ENCODE data around the gene LEF1. TPM values are rescaled to one million over a fixed set of nuclear protein-coding genes. Genes with fewer than 3 reads are reported as not detected.

Gene LEF1
- total RNA-seq, 1 experiment from 2014 or later = 2.0 TPM

DNA sequence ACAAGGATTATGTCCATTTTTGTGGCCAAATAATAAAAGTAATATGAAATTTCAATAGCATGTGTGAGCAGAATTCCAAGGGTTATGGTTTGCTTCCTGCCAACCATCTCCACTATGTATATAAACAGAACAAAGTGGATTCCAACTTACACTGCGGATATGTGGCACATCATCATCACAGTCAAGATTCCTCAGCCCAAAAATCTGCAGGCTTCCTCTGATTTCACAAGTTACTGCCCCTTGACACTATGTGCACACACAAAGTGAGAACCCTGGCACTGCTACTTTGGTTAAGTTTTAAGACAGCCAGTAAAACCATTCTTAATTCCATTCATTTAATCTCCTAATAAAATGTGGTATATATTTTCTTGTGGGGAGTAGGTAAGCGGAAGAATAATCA is 76.4 kb downstream of the LEF1 start:
- TF ChIP-seq, protein P1, sequence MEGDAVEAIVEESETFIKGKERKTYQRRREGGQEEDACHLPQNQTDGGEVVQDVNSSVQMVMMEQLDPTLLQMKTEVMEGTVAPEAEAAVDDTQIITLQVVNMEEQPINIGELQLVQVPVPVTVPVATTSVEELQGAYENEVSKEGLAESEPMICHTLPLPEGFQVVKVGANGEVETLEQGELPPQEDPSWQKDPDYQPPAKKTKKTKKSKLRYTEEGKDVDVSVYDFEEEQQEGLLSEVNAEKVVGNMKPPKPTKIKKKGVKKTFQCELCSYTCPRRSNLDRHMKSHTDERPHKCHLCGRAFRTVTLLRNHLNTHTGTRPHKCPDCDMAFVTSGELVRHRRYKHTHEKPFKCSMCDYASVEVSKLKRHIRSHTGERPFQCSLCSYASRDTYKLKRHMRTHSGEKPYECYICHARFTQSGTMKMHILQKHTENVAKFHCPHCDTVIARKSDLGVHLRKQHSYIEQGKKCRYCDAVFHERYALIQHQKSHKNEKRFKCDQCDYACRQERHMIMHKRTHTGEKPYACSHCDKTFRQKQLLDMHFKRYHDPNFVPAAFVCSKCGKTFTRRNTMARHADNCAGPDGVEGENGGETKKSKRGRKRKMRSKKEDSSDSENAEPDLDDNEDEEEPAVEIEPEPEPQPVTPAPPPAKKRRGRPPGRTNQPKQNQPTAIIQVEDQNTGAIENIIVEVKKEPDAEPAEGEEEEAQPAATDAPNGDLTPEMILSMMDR (IDR thresholded peaks at IDR 0.05; ENCODE audit: unreplicated experiment) = no peak
- no peaks in the 10 kb centered on the region for H3K9me3 Mint-ChIP-seq (ENCODE audit: unreplicated experiment)
- H3K4me3 Mint-ChIP-seq (ENCODE audit: unreplicated experiment) = no peak overlapping the region
- no peaks in the 10 kb centered on the region for H3K36me3 Mint-ChIP-seq (ENCODE audit: insufficient read depth, unreplicated experiment)
- ChIA-PET POLR2A (no interaction called here), CTCF (no interaction called here)
- H3K27me3 Mint-ChIP-seq (ENCODE audit: insufficient read depth, unreplicated experiment) = peaks cover 11% of the 10 kb centered on the region
- DNase-seq (ENCODE audit: unreplicated experiment) = no peak
- intact Hi-C loops (cut with micrococcal nuclease) = no loop called here
- BruUV-seq (replicated peaks) = no TSS peak
- no peaks in the 10 kb centered on the region for H3K4me1 Mint-ChIP-seq (ENCODE audit: insufficient read depth, unreplicated experiment)
- no peak overlapping the region for H3K27ac Mint-ChIP-seq (ENCODE audit: low read depth, unreplicated experiment)

DNA sequence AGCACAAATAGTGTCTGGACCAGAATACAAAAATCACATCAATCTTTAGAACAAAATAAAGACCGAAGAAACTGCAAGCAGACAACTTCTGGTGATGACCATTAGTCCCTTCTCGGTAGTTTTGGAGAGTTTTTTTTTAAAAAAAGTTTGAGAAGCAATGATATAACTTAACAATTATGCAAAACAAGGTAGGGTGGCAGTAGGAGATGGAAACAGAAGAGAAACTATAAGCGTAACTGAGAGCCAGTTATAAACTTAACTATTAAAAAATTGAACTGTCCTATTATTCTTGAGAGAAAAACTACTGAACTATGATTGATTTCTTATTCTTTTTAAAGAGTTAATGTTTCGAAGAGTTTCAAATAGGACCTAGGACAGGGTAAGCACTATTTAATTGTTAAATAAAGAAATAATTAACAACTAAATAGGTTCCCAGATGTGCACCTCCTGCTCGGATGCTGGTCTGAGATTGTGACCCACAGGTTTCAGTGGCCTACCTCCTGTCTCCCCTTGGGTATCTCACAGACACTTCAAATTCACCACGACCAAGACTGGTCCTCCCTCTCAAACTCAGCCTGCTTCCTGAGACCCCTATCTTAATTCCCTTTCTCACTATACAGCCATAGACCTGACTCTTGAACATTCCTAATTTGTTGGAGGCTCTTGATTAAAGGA is 81.3 kb downstream of the LEF1 start:
- ChIA-PET POLR2A (no interaction called here), CTCF (interaction anchor here (2.1 kb wide), 1 partner anchor 485 kb away, joined by 10 read pairs; no protein-coding TSS in a partner anchor)
- no peak overlapping the region for H3K4me3 Mint-ChIP-seq (ENCODE audit: unreplicated experiment)
- no peaks in the 10 kb centered on the region for H3K4me1 Mint-ChIP-seq (ENCODE audit: insufficient read depth, unreplicated experiment)
- intact Hi-C loops (cut with micrococcal nuclease) = no loop called here
- no peaks in the 10 kb centered on the region for H3K27me3 Mint-ChIP-seq (ENCODE audit: insufficient read depth, unreplicated experiment)
- TF ChIP-seq, protein P1 (IDR thresholded peaks at IDR 0.05; ENCODE audit: unreplicated experiment) = no peak
- H3K9me3 Mint-ChIP-seq (ENCODE audit: unreplicated experiment) = no peaks in the 10 kb centered on the region
- no TSS peak for BruUV-seq (replicated peaks)
- H3K27ac Mint-ChIP-seq (ENCODE audit: low read depth, unreplicated experiment) = no peak overlapping the region
- no peak for DNase-seq (ENCODE audit: unreplicated experiment)
- H3K36me3 Mint-ChIP-seq (ENCODE audit: insufficient read depth, unreplicated experiment) = no peaks in the 10 kb centered on the region

DNA sequence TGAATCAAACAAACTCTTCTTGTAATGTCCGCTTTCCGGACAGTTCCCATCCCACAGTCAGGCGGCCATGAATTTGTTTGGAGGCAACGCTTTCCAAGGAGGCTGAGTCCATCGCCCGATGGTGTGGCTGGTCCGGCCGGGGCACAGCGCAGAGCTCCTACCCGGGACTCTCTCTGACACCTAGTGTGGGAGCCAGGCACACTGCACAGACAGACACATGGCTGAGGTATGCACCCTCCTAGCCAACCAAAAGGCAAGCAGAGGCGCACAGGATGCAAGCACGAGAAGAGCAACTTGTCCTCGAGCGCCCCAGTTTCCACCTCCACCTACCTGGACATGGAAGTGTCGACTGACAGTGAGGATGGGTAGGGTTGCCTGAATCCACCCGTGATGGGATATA is 87.5 kb downstream of the LEF1 start:
- H3K4me1 Mint-ChIP-seq (ENCODE audit: insufficient read depth, unreplicated experiment) = no peaks in the 10 kb centered on the region
- no peaks in the 10 kb centered on the region for H3K9me3 Mint-ChIP-seq (ENCODE audit: unreplicated experiment)
- CTCF ChIA-PET = interaction anchor here (1.4 kb wide), 1 partner anchor 22 kb away, joined by 3 read pairs; no protein-coding TSS in a partner anchor
- DNase-seq (ENCODE audit: unreplicated experiment) = no peak
- BruUV-seq (replicated peaks) = no TSS peak
- no peak overlapping the region for H3K4me3 Mint-ChIP-seq (ENCODE audit: unreplicated experiment)
- peaks cover 11% of the 10 kb centered on the region for H3K27me3 Mint-ChIP-seq (ENCODE audit: insufficient read depth, unreplicated experiment)
- POLR2A ChIA-PET = no interaction called here
- no peaks in the 10 kb centered on the region for H3K36me3 Mint-ChIP-seq (ENCODE audit: insufficient read depth, unreplicated experiment)
- no peak overlapping the region for H3K27ac Mint-ChIP-seq (ENCODE audit: low read depth, unreplicated experiment)
- intact Hi-C loops (cut with micrococcal nuclease) = no loop called here
- TF ChIP-seq, protein P1 (IDR thresholded peaks at IDR 0.05; ENCODE audit: unreplicated experiment) = no peak

DNA sequence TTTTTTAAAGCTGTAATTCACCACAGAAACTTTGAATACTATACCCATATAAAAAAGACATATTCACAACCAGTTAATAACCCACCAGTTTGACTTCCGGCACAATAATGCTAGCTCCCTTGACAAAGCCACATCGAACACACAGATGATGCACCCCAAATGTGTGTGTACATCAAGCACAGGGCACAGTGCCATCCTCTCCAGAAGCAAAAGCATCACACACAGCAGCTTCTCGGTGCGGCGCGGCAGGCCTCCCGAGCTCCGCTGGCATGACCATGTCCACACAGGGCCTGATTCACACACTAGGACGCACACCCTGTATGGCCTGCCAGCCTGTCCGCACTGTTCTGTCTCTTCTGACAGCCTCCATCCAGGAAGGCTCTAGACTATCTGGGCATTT is 88.0 kb downstream of the LEF1 start:
- POLR2A ChIA-PET = no interaction called here
- intact Hi-C loops (cut with micrococcal nuclease) = no loop called here
- H3K4me3 Mint-ChIP-seq (ENCODE audit: unreplicated experiment) = no peak overlapping the region
- CTCF ChIA-PET = interaction anchor here (0.6 to 1.4 kb wide), 2 partner anchors 21 to 492 kb away, joined by 3 read pairs; no protein-coding TSS in a partner anchor
- no peaks in the 10 kb centered on the region for H3K9me3 Mint-ChIP-seq (ENCODE audit: unreplicated experiment)
- no peak for DNase-seq (ENCODE audit: unreplicated experiment)
- BruUV-seq (replicated peaks) = no TSS peak
- H3K36me3 Mint-ChIP-seq (ENCODE audit: insufficient read depth, unreplicated experiment) = no peaks in the 10 kb centered on the region
- peaks cover 11% of the 10 kb centered on the region for H3K27me3 Mint-ChIP-seq (ENCODE audit: insufficient read depth, unreplicated experiment)
- H3K27ac Mint-ChIP-seq (ENCODE audit: low read depth, unreplicated experiment) = no peak overlapping the region
- no peaks in the 10 kb centered on the region for H3K4me1 Mint-ChIP-seq (ENCODE audit: insufficient read depth, unreplicated experiment)
- TF ChIP-seq, protein P1 (IDR thresholded peaks at IDR 0.05; ENCODE audit: unreplicated experiment) = no peak
